GM21526 (cell line): ENCODE results near the gene RGL2.
"Not testable (repeated sequence)": the region's sequence is repeated elsewhere in the genome, so short reads cannot be mapped to it uniquely, and the experiment has no call there.

ENCODE experiments used
- ATAC-seq: cut with Tn5 transposase; IDR thresholded peaks from one replicate; pipeline ENCODE4 v1.9.1; 2021; ENCODE audit warnings: moderate library complexity; ENCODE audit not compliant: unreplicated experiment, low FRiP score

The RGL2 gene

GRCh38 chr6:33275795-33276580, 22.8 kb downstream of the RGL2 start:
- not testable (repeated sequence) for ATAC-seq

GRCh38 chr6:33273924-33274902, 24.5 kb downstream of the RGL2 start:
- ATAC-seq = no peak

GRCh38 chr6:33273129-33273923, 25.4 kb downstream of the RGL2 start:
- no peak for ATAC-seq

- no peak for ATAC-seq
These were observed 26.2 kb downstream of the RGL2 start for GRCh38 chr6:33272275-33273128.

GRCh38 chr6:33271468-33272274, 27.1 kb downstream of the RGL2 start, which contains the start of the genes RPS18 and VPS52:
Gene RPS18 (plus strand): TSS chr6:33272075. CDS start chr6:33272120, 45 bp downstream.
Gene VPS52 (minus strand): TSS chr6:33271876. CDS start chr6:33271675, 201 bp downstream.
- peak; percentile 52 for ATAC-seq

GRCh38 chr6:33271117-33271467, 27.6 kb downstream of the RGL2 start:
- ATAC-seq = peak; percentile 1

- no peak for ATAC-seq
These were observed 34.7 kb downstream of the RGL2 start for GRCh38 chr6:33264015-33264414.

GRCh38 chr6:33262490-33262889, 36.3 kb downstream of the RGL2 start:
- ATAC-seq = not testable (repeated sequence)

- no peak for ATAC-seq
These were observed 39.7 kb downstream of the RGL2 start for GRCh38 chr6:33259032-33259431.

GRCh38 chr6:33254591-33254990, 44.2 kb downstream of the RGL2 start:
- ATAC-seq = no peak

- no peak for ATAC-seq
These were observed 46.0 kb downstream of the RGL2 start for GRCh38 chr6:33252759-33253158.

- ATAC-seq = no peak
These were observed 47.2 kb downstream of the RGL2 start for GRCh38 chr6:33251395-33252012.

GRCh38 chr6:33250731-33251130, 48.0 kb downstream of the RGL2 start:
- ATAC-seq = no peak

GRCh38 chr6:33249732-33250630, 48.8 kb downstream of the RGL2 start:
- peak; percentile 4 for ATAC-seq

GRCh38 chr6:33248932-33249731, 49.6 kb downstream of the RGL2 start:
- peak; percentile 81 for ATAC-seq

- peak; percentile 5 for ATAC-seq
These were observed 50.2 kb downstream of the RGL2 start for GRCh38 chr6:33248643-33248931.
